CD4-positive, alpha-beta T cell treated with Interleukin-21 for 1 hour (primary cell): ENCODE measurements around the gene IPO8.
"Not testable (repeated sequence)": the region's sequence is repeated elsewhere in the genome, so short reads cannot be mapped to it uniquely, and the experiment has no call there.

Experiments
- DNase-seq: peaks from one replicate; pipeline ENCODE4 v3.0.0-alpha.2; 2020

The IPO8 gene

DNA sequence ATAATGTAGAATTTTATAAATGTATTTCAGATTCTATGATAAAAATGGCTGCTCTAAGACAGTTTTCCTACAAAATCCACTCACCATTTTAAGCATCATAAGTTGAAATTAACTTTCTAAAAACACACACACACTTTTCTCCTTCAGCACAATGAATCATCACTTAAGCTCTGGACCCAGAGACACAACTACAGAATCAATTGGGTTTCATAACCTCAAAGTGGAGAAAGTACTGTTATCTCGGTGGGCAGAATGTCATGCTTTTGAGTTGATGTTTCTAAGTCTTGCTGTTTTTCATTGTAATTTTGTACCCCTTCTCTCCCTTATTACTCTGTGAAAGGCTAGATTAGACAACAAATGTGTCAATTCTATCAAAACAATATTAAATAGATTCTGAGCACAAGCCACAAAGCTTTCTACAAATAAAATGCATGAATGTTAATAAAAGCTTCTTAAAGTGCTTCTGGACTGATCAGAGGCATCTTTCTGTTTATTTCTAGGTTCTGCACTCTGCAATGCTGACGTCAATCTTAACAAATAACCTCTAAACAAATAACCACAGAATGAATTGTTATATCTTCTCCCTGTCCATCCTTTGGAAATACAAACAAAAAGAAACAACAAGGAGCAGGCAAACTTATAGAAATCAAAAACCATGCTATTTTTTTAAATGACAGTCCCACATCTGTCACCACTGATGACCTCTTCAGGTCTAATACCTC lies 8.2 kb downstream of the IPO8 start:
- no peak for DNase-seq

DNA sequence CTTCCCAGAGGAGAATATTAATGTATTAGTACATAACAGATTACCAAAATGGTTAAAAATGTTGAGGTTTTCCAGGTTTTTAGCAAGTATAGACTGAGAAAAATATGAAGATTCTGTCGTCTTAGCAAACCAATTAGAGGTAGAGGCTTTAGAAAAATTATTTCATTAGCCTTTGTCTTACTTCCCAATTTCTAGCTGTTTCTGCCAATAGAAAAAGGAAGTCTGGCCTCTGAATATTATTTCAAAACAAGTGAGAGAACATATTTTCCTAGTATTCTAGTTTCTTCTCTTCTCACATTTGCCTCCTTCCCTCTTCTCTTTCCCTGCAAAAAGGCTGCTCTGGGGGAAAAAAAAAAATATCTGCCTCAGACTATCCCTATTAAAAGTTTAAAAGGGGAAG lies 16.4 kb downstream of the IPO8 start:
- no peak for DNase-seq

DNA sequence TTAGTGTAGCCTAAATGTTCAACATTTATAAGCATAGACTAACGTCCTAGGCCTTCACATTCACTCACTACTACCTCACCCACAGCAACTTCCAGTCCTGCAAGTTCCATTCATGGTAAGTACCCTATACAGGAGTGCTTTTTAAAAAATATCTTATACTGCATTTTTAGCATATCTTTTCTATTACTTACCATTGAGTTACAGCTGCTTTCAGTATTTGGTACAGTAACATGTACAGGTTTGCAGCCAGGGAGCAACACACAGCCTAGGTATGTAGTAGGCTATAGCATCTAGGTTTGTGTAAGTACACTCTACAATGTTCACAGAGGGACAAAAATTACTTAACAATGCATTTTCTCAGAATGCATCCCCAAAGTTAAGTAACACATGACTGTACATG lies 17.4 kb downstream of the IPO8 start:
- no peak for DNase-seq

DNA sequence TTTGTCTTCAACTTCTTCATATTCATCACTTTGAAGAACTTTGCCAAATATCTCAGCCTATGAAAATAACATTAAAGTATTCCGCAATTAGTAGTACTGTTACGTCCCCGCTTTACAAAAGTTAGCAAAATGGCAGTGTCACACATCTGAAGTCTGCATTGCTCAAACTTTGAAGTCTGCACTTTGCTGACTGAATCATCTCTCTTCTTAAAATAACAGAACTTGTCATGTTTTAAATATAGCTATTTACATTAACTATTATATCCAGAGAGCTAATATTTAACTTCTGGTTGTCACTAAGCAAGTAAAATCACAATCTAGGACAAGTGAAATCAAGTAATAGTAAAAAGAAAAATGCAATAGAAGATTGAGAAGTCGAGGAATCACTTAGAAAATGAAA lies 34.5 kb downstream of the IPO8 start:
- DNase-seq, result no peak

DNA sequence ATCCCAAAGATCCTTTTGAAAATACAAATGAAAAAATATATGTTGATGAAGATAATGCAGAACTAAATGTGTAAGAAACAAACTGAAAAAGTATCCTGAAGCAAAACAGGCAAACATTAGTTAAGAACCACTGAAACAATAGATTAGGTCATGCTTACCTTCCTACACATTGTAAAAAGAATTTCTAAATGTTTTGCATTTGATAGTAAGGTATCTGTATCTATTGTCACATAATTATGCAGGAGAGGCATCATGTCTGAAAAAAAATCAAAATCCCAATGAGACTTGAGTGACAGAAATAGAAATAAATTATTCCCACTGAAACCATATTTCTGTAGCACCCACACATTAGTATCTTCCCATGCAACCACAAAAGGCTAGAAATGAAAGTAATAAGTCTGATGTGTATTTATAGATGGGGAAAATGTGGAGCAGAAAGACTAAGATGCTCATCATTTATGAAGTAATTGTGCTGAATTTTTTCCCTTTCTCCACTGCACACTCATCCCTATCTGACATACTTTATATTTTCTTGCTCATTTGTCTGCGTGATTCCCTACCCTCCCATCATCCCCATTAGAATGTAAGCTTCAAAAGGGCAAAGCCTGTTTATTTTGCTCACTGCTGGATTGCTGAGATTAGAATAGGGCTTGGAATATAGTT lies 43.5 kb downstream of the IPO8 start:
- no peak for DNase-seq

DNA sequence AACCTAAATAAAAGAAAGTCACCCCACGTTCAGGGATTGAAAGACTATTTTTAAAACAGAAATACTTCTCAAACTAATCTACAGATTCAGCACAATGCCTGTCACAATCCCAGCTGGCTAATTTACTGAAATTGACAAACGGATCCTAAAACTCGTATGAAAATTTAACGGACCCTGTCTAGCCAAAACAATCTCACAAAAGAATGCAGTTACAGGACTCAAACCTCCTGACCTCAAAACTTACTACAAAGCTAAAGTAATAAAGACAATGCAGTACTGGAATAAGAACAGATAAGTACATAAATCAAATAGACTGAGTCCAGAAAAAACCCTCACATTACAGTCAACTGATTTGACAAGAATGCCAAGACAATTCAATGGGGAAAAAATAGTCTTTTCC lies 48.8 kb downstream of the IPO8 start:
- no peak for DNase-seq

DNA sequence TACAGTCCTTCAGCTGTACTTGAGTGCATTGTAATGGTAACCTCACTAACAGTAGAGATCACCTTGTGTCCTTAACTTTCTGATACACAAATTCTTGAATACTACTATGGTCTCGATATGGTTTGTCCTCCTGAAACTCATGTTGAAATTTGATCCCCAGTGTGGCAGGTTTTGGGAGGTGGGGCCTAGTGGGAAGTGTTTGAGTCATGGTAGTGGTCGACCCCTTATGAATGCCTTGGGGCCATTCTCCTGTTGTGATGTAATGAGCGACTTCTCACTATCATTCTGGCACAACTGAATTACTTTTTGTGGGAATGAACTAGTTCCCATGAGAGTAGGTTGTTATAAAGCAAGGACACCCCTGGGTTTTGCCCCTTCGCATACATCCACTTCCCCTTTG lies 52.3 kb downstream of the IPO8 start:
- no peak for DNase-seq

DNA sequence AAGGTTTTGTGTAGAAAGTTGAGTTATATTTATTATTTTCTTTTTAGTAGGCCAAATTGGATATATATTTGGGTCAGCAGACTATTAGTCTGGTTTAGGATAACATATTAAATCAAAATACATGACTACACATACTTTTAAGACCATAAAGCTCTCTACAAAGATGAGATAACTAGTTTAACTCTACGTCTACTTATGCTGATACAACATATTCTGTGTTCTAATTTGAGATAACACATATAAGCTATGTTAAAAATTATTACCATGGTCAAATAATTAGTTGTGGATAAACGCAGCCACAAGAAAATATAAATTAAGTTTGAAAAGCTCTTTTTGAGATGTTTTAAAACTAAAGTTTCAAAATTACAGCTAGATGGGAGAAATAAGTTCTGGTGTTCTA lies 55.3 kb downstream of the IPO8 start:
- no peak for DNase-seq

DNA sequence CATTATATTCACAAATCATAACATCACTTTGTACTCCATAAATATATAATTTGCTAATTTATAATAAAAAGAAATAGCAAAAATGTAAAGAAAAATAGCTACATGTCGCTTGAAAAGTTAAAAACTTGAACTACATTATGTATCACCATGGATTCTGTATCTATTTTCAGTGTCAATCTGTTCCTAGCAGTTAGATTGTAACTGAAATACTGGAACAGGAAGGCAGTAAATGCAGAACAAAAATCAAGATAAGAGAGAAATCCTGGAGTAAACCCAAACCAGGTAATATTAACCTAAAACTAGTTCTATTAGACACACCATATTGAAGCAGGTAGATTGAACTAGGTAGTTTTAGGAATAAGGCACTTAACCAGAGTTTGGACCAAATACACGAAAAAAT lies 60.3 kb downstream of the IPO8 start:
- no peak for DNase-seq

DNA sequence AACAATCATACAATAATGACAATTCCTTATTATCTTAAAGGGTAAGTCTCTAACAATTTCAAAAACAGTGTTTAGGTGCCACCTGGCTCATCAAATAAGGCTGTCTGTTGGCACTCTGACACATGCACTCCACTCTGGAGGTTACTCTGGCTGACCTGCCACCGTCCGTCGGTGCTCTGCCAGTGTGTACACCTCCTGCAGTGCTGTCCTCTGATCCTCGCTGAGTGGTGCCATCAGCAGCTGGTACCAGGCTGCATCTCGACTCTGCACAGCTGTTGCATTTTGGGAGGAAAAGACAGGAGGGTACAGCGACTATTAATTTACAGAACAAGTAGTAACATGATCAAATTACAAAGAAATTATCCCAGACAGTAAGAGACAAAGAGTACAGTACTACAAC lies 63.9 kb downstream of the IPO8 start:
- no peak for DNase-seq

DNA sequence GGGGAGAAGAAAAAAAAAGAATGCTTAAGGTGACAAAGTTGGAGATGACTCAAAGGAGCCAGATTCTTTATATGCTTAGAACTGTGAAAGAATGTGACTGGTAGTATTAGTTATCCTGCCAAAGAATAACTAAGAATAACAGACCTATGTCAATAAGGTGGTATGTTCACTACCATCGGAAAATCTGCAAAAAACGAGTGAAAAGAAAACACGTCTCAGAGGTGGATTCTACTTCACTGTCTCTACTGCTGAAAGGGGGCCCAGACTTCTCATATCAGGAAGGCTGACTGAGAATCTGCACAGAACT lies 64.7 kb downstream of the IPO8 start:
- DNase-seq, result no peak

DNA sequence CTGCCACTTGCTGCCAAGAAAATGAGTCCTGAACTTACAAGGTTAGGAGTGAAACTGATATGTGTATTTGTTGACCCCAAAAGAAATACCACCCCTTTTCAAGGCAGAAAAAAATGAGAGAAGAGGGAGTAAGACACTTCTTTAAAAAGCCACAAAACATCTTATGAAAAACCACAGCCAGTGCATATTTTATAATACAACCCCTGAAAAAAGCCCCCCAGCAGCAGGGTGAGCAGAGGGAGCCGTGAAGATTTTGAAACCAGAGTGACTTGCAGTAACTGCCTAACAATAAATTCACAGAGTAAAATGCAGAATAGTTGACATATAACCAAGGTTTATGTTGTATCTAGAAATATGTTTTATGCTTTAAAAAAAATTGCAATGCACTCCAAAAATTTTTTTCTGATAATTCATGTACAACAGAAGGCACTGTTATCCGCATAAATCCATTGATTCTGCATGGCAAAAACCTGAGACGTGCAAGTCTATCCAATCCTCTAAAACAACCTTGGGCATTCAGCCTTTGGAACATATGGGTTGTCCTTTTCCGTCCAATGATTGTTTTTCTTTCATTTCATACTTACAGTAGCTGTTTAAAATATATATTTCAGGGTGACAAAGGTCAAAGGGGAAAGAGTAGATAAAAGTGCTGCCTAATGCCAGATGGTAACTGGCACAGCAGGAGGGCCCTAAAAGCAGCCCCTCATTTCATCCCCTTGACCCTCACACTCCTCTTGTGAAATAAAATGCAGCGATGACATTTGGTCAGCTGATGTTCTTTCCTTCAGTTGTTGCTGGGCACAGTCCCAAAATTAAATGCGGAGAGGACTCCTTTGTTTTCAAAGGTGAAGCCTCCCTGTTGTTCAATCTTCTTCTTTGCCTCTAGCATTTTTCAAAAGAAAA lies 65.3 kb downstream of the IPO8 start:
- no peak for DNase-seq

DNA sequence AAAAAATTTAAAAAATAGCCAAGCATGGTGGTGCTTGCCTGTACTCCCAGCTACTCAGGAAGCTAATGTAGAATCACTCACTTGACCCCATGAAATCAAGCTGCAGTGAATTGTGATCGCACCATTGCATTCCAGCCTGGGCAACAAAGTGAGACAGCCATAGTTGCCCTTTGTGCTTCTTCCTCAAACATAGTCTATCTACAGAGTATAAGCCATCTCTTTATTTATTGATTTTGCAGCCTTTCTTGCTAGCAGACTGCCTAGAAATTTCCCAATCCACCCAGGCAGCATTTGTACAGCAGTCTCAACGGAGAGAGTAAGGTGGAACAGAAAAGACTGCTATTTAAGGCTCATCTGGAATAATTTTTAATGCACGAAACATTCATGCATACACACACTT lies 68.8 kb downstream of the IPO8 start:
- no peak for DNase-seq

DNA sequence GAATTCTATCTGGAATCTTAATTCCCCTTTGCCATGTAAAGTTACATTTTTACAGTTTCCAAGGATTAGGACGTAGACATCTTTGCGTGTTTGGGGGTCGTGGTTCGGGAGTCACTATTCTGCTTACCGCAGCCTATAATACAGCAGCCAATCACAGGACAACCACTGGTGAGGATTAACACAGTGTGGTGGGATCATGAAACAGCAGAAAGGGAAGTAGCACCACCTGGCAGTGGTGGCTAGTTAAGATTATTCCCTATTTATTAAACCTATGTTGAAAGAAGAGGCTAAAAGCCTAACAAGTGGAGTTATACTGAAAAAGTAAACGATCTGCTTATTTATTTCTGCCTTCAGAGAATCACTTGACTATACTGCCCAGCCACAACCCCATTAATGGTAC lies 71.7 kb downstream of the IPO8 start:
- DNase-seq, result no peak

DNA sequence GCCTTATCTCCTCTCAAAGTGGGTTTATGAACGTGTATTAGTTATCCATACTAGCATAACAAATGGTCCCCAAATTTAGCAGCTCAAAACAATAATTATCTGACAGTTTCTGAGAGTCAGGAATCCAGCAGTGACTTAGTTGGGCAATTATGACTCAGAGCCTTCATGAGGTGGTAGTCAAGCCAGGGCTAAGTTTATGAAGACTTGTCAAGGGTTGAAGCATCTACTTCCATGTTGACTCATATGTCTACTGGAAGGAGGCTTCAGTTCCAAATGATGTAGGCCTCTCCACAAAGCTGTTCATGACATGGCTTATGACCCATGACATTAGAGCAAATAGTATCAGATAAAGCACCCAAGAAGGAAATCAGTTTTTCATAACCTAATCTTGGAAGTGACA lies 73.2 kb downstream of the IPO8 start:
- DNase-seq, result no peak

DNA sequence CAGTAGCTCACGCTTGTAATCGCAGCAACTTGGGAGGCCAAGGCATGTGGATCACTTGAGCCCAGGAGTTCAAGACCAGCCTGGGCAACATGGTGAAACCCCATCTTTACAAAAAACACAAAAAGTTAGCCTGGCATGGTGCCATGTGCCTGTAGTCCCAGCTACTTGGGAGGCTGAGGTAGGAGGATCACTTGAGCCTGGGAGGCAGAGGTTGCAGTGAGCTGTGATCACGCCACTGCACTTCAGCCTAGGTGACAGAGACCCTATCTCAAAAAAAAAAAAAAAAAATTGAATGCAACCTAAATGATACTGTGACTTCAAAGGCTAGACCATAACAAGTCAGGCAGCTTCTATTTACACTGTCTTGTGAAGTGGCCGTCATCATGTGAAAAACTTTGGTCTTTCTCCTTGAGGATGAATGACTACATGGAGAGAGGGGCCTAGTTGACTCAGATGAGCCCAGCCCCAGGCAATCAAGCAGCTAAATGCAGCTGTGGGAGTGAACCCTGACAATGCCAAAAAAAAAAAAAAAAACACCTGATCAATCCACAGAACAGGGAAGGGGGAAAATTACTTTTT lies 73.9 kb downstream of the IPO8 start:
- DNase-seq, result not testable (repeated sequence)

DNA sequence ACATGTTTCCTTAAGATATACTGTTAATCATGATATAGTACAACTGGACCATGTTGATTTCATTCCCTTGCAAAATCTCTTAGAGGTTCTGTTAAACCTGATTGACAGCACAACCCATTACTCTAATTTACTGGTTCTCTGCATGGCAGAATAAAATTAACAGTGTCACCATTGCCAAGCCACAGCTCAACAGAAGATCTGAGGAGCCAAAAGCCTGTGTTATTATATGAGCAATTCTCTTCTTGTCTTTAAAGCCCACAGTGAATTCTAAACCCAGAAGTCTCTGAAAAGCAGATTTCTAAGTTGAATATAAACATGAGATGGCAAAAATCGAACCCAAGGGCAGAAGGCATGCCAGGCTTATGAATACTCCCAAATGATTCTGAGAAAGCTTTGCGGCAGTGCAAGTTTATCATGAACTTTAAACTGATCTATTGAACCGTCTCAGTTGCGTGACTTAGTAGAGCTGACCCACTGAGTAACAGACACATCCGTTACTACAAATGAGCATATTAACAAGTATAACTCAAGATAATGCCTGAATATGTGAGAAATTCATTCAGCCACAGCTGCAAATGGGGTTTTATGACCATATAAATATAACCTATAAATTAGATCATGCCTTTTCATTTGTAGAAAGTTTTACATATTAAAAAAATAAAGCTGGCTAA lies 78.2 kb downstream of the IPO8 start:
- DNase-seq, result no peak

DNA sequence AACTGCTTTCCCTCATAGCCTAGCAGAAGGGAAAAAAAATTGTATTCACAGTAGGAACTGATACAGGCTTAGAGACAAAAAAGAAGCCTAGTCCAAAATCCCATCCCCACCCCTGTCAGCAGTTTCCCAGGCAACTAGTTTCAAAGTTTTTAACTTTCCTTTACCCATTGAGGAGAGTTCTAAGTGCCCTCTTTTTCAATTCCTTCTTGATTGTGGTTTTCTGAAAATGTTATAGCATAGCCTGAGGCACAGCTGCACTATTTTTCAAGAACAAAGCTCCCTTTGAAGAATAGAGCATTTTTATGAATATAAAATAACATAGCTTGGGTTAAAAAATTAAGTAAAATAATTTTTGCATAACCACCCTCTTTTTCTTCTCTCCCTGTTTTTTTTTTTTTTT lies 81.6 kb downstream of the IPO8 start:
- no peak for DNase-seq

DNA sequence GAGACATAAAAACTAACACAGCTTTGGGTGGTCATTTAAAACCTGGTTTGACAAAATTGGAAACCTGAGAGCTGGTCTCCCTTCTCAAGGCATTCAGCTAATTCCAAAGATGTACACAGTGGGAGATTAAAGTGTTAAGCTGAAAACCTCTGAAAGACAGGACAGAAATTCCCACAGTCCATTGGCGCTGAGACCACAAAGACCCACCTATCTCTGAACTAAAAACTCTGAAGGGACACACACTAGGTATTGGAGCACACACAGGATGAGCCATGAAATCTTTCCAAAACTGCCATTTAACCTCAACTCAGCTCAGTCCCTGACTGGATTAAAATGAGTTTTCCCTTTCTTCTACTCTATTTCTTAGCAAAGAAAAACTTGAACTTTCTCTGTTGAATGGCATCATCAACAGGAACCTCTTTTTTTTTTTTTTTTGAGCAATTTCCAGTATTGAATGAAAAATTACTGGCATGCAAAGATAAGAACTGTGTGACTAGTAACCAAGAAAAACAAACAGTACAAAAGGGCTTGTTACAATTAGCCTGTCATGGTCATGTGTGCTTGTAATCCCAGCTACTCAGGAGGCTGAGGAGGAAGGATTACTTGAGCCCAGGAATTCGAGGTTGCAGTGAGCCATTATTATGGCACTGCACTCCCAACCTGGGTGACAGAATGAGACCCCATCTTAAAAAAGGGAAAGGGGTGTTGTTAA lies 82.4 kb downstream of the IPO8 start:
- DNase-seq, result no peak

DNA sequence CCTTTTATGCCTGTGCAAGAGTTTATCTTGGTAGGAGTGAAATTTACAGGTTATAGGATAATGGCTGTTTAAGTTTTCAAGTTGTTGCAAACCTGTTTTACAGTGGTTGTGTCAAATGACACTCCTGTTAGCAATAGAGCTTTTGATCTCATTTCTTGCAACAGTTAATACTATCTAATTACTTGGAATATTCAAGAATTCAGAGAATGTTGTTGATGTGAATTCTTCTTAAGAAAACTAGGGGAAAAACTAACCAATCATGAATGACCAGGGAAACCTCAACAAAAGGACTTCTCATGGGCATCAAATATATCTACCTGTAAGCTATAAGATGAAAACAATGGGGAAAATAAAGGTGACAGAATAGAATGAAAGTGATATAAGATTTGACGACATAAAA lies 85.0 kb downstream of the IPO8 start:
- no peak for DNase-seq

DNA sequence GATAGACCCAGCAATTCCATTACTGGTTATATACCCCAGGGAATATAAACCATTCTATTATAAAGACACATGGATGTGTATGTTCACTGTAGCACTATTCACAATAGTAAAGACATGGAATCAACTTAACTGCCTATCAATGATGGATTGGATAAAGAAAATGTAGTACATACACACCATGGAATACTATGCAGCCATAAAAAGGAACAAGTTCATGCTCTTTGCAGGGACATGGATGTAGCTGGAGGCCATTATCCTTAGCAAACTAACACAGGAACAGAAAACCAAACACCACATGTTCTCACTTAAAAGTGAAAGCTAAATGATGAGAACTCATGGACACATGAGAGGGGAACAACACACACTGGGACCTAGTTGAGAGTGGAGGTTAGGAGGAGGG lies 85.8 kb downstream of the IPO8 start:
- not testable (repeated sequence) for DNase-seq

DNA sequence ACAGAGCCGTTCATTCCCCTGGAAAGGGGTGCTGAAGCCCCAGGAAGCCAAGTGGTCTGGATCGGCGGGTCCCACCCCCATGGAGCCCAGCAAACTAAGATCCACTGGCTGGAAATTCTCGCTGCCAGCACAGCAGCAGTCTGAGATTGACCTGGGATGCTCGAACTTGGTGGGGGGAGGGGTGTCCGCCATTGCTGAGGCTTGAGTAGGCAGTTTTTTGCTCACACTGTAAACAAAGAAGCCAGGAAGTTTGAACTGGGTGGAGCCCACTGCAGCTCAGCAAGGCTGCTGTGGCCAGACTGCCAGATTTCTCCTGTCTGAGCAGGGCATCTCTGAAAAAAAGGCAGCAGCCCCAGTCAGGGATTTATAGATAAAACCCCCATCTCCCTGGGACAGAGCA lies 91.4 kb downstream of the IPO8 start:
- not testable (repeated sequence) for DNase-seq

DNA sequence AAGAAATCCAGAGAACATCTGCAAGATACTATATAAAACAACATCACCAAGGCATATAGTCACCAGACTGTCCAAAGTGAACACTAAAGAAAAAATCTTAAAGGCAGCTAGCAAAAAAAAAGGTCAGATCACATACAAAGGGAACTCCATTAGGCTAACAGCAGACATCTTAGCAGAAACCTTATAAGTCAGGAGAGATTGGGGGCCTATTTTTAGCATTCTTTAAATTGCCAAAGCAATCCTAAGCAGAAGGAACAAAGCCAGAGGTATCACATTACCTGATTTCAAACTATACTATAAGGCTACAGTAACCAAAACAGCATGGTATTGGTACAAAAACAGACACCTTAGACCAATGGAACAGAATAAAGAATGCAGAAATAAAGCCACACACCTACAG lies 92.5 kb downstream of the IPO8 start:
- no peak for DNase-seq
